GM23338 (cell line): ENCODE data around the gene MAOA. TPM values are rescaled to one million over a fixed set of nuclear protein-coding genes. Genes with fewer than 3 reads are reported as not detected.
A peak's percentile ranks its signal among the peaks of the same experiment; 100 is the strongest.
"Not testable (repeated sequence)": the region's sequence is repeated elsewhere in the genome, so short reads cannot be mapped to it uniquely, and the experiment has no call there.

Experiments
- ATAC-seq: fragments of 200-7000 bp; cut with Tn5 transposase; 3 replicates; pipeline ENCODE4 v1.9.1; 2020
- DNase-seq: peaks from one replicate; pipeline ENCODE4 v3.0.0-alpha.2; 2015; ENCODE audit warnings: low spot score
- H2AFZ ChIP-seq: fragments of 200-600 bp; sonication (generic); 2 replicates; pipeline ENCODE4 v1.8.0; 2016; ENCODE audit warnings: antibody characterized with exemption, mild to moderate bottlenecking, moderate library complexity
- H3F3A ChIP-seq: fragments of 200-600 bp; sonication (generic); replicated peaks from 2 replicates; pipeline ENCODE4 v1.8.0; 2017; ENCODE audit warnings: antibody characterized with exemption, mixed run types, low read depth
- H3K27ac ChIP-seq: fragments of 200-600 bp; sonication (generic); 2 replicates; pipeline ENCODE4 v1.6.1; 2016; ENCODE audit warnings: low read depth
- H3K27me3 ChIP-seq: fragments of 200-600 bp; sonication (generic); 2 replicates; pipeline ENCODE4 v1.8.0; 2016; ENCODE audit warnings: mild to moderate bottlenecking, mixed run types, moderate library complexity; ENCODE audit not compliant: insufficient read depth
- H3K36me3 ChIP-seq: fragments of 200-600 bp; sonication (generic); 2 replicates; pipeline ENCODE4 v1.8.0; 2016; ENCODE audit warnings: mild to moderate bottlenecking; ENCODE audit not compliant: insufficient read depth
- H3K4me1 ChIP-seq: fragments of 200-600 bp; sonication (generic); 2 replicates; pipeline ENCODE4 v1.8.0; 2016; ENCODE audit warnings: mild to moderate bottlenecking, moderate library complexity; ENCODE audit not compliant: insufficient read depth
- H3K4me2 ChIP-seq: fragments of 200-600 bp; sonication (generic); 2 replicates; pipeline ENCODE4 v1.7.1; 2017; ENCODE audit warnings: mixed run types
- H3K4me3 ChIP-seq: fragments of 200-600 bp; sonication (generic); 2 replicates; pipeline ENCODE4 v1.6.1; 2016; ENCODE audit warnings: mixed run types
- H3K79me2 ChIP-seq: fragments of 200-600 bp; sonication (generic); replicated peaks from 2 replicates; pipeline ENCODE4 v1.8.0; 2017; ENCODE audit warnings: mild to moderate bottlenecking; ENCODE audit not compliant: insufficient read depth
- H3K9me2 ChIP-seq: fragments of 200-600 bp; sonication (generic); 2 replicates; pipeline ENCODE4 v1.8.0; 2017; ENCODE audit not compliant: insufficient read depth
- H4K20me1 ChIP-seq: fragments of 200-600 bp; sonication (generic); replicated peaks from 2 replicates; pipeline ENCODE4 v1.8.0; 2017; ENCODE audit warnings: mild to moderate bottlenecking; ENCODE audit not compliant: insufficient read depth
- H3K27ac Mint-ChIP-seq: 2 replicates; pipeline ENCODE4 v1.8.0; 2020; ENCODE audit warnings: inconsistent platforms, mild to moderate bottlenecking, moderate library complexity, mixed read lengths
- H3K27me3 Mint-ChIP-seq: 3 replicates; pipeline ENCODE4 v1.8.0; 2022; ENCODE audit warnings: low read depth, mild to moderate bottlenecking, moderate library complexity, mixed read lengths, inconsistent platforms; ENCODE audit not compliant: insufficient read depth, poor library complexity
- H3K36me3 Mint-ChIP-seq: 3 replicates; pipeline ENCODE4 v1.8.0; 2021; ENCODE audit warnings: low read depth, mild to moderate bottlenecking, inconsistent platforms, moderate library complexity, mixed read lengths
- H3K4me1 Mint-ChIP-seq: 3 replicates; pipeline ENCODE4 v1.8.0; 2020; ENCODE audit warnings: mild to moderate bottlenecking, inconsistent platforms, mixed read lengths
- H3K4me3 Mint-ChIP-seq: 3 replicates; pipeline ENCODE4 v1.8.0; 2021; ENCODE audit warnings: moderate library complexity, mild to moderate bottlenecking, inconsistent platforms, mixed read lengths
- H3K9me3 Mint-ChIP-seq: 3 replicates; pipeline ENCODE4 v1.8.0; 2020; ENCODE audit warnings: moderate library complexity, mild to moderate bottlenecking, inconsistent platforms, mixed read lengths
- CREB1 ChIP-seq: fragments of 250-450 bp; sonication (Bioruptor Pico); IDR thresholded peaks from 2 replicates; pipeline ENCODE4 v1.5.0; 2020; ENCODE audit warnings: low read depth, mild to moderate bottlenecking, moderate library complexity
- CTCF ChIP-seq, 2 experiments: fragments of 200-600 bp in 1 of 2; sonication (generic) in 1 of 2; conservative IDR thresholded peaks; 2 replicates each; pipeline versions ENCODE4 v1.5.1 to v1.6.1; 2016 to 2017; ENCODE audit warnings: antibody characterized with exemption in 2 of 2, low read depth in 2 of 2, mild to moderate bottlenecking in 2 of 2, moderate library complexity in 1 of 2
- ETS1 ChIP-seq: IDR thresholded peaks from 2 replicates; pipeline ENCODE4 v1.6.1; 2016; ENCODE audit warnings: antibody characterized with exemption
- EZH2 ChIP-seq: fragments of 200-600 bp; sonication (generic); IDR thresholded peaks from one replicate; pipeline ENCODE4 v1.8.0; 2017; ENCODE audit warnings: antibody characterized with exemption, mild to moderate bottlenecking, low read depth; ENCODE audit not compliant: unreplicated experiment
- EZH2phosphoT487 ChIP-seq: fragments of 200-600 bp; sonication (generic); IDR thresholded peaks from one replicate; pipeline ENCODE4 v1.8.1; 2018; ENCODE audit warnings: antibody characterized with exemption; ENCODE audit not compliant: unreplicated experiment
- POLR2AphosphoS5 ChIP-seq: IDR thresholded peaks from 2 replicates; pipeline ENCODE4 v1.6.1; 2016; ENCODE audit warnings: antibody characterized with exemption, low read depth
- STAT1 ChIP-seq: IDR thresholded peaks from one replicate; pipeline ENCODE4 v1.6.1; 2016; ENCODE audit warnings: antibody characterized with exemption; ENCODE audit not compliant: unreplicated experiment
- ZNF114 ChIP-seq: fragments of 250-450 bp; sonication (Bioruptor Pico); IDR thresholded peaks from 2 replicates; pipeline ENCODE4 v1.5.0; 2020; ENCODE audit warnings: mild to moderate bottlenecking, moderate library complexity
- ZNF462 ChIP-seq: fragments of 250-450 bp; sonication (Bioruptor Pico); IDR thresholded peaks from 2 replicates; pipeline ENCODE4 v1.5.0; 2020; ENCODE audit warnings: mild to moderate bottlenecking, moderate library complexity
- polyA plus RNA-seq: library from polyadenylated mRNA; unstranded; fragments of >200 nt; fragmentation: Nextera tagmentation; extraction: Ambion mirVana; gene quantifications from 2 replicates; pipeline ENCODE4 v1.2.1, GENCODE V29; 2016
- total RNA-seq: library from RNA; depleted of rRNA; stranded (reverse); fragments of >200 nt; shearing (Covaris generic); gene quantifications from 2 replicates; pipeline ENCODE4 v1.2.3, GENCODE V29; 2014

The MAOA gene
- total and polyA plus RNA-seq, 2 experiments from 2014 or later, result 3.2 to 5.2 TPM

- not testable (repeated sequence) for H3K27ac ChIP-seq, H3K36me3 Mint-ChIP-seq, H2AFZ ChIP-seq, H3K27ac Mint-ChIP-seq, H3F3A ChIP-seq, H3K27me3 Mint-ChIP-seq, H3K4me1 Mint-ChIP-seq, H3K4me1 ChIP-seq, H3K4me2 ChIP-seq, H3K4me3 Mint-ChIP-seq, H3K4me3 ChIP-seq, DNase-seq, H3K36me3 ChIP-seq, H3K9me2 ChIP-seq, H3K27me3 ChIP-seq, ATAC-seq, H3K79me2 ChIP-seq, H4K20me1 ChIP-seq
- H3K9me3 Mint-ChIP-seq, result peaks cover 14% of the 10 kb centered on the region; the same call in 2 of the 3 replicates
Measured at GRCh38 chrX:43675965-43676628, 20.0 kb downstream of the MAOA start.

GRCh38 chrX:43676971-43677572 lies 21.0 kb downstream of the MAOA start:
- peaks cover 16% of the 10 kb centered on the region; the same call in 2 of the 3 replicates for H3K9me3 Mint-ChIP-seq
- no peaks in the 10 kb centered on the region for H3K27me3 ChIP-seq
- H3K27ac Mint-ChIP-seq, result no peak overlapping the region
- H3K4me3 Mint-ChIP-seq, result no peak overlapping the region
- H3F3A ChIP-seq, result no peaks in the 10 kb centered on the region
- peaks cover 7% of the 10 kb centered on the region; the same call in 2 of the 3 replicates for H3K36me3 Mint-ChIP-seq
- H3K4me1 ChIP-seq, result no peaks in the 10 kb centered on the region
- DNase-seq (peak; percentile 49), ATAC-seq (no peak)
- H3K79me2 ChIP-seq, result no peaks in the 10 kb centered on the region
- no peaks in the 10 kb centered on the region for H3K4me1 Mint-ChIP-seq
- no peaks in the 10 kb centered on the region for H3K36me3 ChIP-seq
- no peak overlapping the region for H3K27ac ChIP-seq
- no peaks in the 10 kb centered on the region for H3K27me3 Mint-ChIP-seq
- H2AFZ ChIP-seq, result no peak overlapping the region
- no peak overlapping the region for H3K4me2 ChIP-seq
- H4K20me1 ChIP-seq, result no peaks in the 10 kb centered on the region
- no peaks in the 10 kb centered on the region for H3K9me2 ChIP-seq
- H3K4me3 ChIP-seq, result no peak overlapping the region
- TF ChIP-seq STAT1 (no peak), POLR2AphosphoS5 (no peak), EZH2 (no peak), EZH2phosphoT487 (no peak), ZNF114 (CRISPR knock-in tag) (no peak), CREB1 (CRISPR knock-in tag) (no peak), CTCF (conservative IDR thresholded peaks at IDR 0.05; ENCODE audit: low read depth in 2 of 2) (no peak), ZNF462 (CRISPR knock-in tag) (no peak), ETS1 (no peak)
